AG09309 (cell line): ENCODE results near the gene UQCRHL.

Experiments
- DNase-seq: peaks from one replicate; pipeline ENCODE4 v3.0.0-alpha.2; 2010; ENCODE audit warnings: low read depth
- H3K4me3 ChIP-seq: 2 replicates; pipeline ENCODE4 v1.5.1; 2011; ENCODE audit warnings: mild to moderate bottlenecking, low read depth, low read length, moderate library complexity; ENCODE audit not compliant: control insufficient read depth
- CTCF ChIP-seq: IDR thresholded peaks from 2 replicates; pipeline ENCODE4 v1.5.1; 2011; ENCODE audit warnings: mild to moderate bottlenecking, low read depth, low read length, inconsistent platforms; ENCODE audit not compliant: insufficient read depth, control insufficient read depth; ENCODE audit errors: missing control alignments

The UQCRHL gene

GRCh38 chr1:15825800-15826199 is 18.4 kb upstream of the UQCRHL start:
- H3K4me3 ChIP-seq, result no peak overlapping the region
- no peak for TF ChIP-seq CTCF
- no peak for DNase-seq

- no peak for TF ChIP-seq CTCF
- H3K4me3 ChIP-seq, result no peak overlapping the region
- no peak for DNase-seq
Measured at GRCh38 chr1:15820478-15820877, 13.0 kb upstream of the UQCRHL start.

GRCh38 chr1:15816674-15817073 is 9.2 kb upstream of the UQCRHL start:
- TF ChIP-seq CTCF, result no peak
- no peak overlapping the region for H3K4me3 ChIP-seq
- DNase-seq, result no peak

GRCh38 chr1:15810073-15810472 is 2.6 kb upstream of the UQCRHL start:
- H3K4me3 ChIP-seq, result no peak overlapping the region
- no peak for TF ChIP-seq CTCF
- no peak for DNase-seq

DNA sequence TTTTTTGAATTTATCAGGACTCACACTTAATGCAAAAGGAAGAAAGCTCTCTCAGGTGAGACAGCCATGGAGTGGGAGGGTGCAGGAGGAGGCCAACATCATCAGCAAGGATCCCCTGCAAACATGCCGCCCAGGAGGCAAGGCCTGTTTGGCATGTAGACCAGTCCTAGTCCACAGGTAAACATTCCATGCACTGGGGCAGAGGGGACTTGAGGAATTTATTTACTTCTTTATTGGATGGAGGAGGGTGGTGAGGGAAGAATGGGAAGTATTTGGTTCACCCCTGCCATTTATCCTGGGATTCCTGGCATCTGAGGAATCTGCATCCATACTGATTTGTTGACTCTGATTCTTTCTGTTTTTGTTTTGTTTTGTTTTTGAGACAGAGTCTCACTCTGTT is 1.5 kb upstream of the UQCRHL start:
- no peak overlapping the region for H3K4me3 ChIP-seq
- TF ChIP-seq CTCF, result no peak
- DNase-seq, result no peak

GRCh38 chr1:15807121-15807520 is 328 bp downstream of the UQCRHL start:
- no peak overlapping the region for H3K4me3 ChIP-seq
- TF ChIP-seq CTCF, result no peak
- DNase-seq, result no peak

GRCh38 chr1:15804060-15804459 is 3.4 kb downstream of the UQCRHL start:
- no peak overlapping the region for H3K4me3 ChIP-seq
- no peak for TF ChIP-seq CTCF
- no peak for DNase-seq
